Endothelial cell of hepatic sinusoid (primary cell): Measurements from ENCODE around the gene SCUBE2.

Experiments
- in situ Hi-C: cut with HindIII; loops from 2 replicates; pipeline ENCODE4 v1.10.0; 2017; ENCODE audit warnings: low sequenced_read_pairs

SCUBE2 gene

DNA sequence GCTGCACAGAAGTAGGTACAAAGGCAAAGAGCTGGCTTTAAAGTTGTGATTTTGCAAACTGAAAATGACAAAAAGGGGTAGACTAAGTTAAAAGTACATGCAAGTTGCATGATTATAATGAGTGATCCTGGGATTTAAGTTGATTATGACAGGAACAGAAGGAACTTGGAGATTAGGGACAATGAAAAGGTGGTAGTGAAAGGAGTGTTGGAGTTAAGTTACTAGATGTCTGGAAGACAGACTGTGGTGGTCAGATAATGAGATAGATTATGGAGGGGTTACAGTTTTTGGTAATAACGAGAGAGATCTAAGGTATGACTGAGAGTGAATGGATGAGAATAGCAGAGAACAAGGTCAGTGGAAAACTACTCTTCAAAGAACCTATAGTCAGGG lies 119.5 kb downstream of the SCUBE2 start:
- in situ Hi-C loops: no loop called here

- in situ Hi-C loops: no loop called here
Observed at GRCh38 chr11:8971196-8971923, 120.0 kb downstream of the SCUBE2 start.
